ENCODE measurements around the gene DESI2.
A peak's percentile ranks its signal among the peaks of the same experiment; 100 is the strongest.
"Not testable (repeated sequence)": the region's sequence is repeated elsewhere in the genome, so short reads cannot be mapped to it uniquely, and the experiment has no call there.

DESI2 gene

DNA sequence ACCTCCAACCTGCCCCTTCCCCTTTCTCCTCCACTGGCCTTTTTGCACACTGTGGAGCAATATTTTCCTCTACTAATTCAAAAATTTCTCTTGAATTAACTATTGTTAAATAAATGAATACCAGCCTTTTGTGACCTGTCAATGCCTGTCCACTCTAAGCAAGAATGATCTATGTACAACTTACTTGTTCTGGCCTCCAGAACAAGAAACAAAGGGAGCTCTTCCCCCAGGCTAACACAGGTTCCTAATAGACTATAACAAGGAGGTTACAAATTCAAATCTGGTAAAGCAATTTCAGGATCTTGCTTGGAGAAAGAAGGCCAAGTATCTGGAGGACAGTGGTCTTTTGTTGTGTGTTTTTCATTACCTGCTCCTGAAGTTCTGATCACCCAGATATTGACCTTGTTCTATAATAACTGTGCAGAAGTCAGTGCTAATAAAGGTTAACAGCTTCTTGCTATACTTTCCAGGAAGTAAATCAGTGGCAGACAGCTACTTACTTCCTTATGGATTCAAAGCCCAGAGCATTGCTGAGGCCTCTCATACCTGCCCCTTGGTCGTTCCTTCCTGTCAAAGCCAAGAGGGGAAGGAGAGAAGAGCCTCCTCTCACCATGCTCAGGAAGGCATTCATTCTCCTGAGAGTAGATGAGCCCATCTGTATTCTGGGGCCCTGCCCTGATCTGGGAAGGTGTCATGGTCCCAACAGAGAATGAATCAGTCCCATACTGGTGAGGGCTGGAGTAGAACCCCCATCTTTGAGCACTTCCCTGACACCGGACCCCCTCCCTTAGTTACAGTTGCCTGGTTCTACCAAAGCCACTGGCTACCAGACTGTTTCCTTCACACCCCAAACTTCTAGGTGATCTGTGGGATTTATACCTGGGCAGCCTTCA lies 56.8 kb downstream of the DESI2 start:
- no peak for DNase-seq

GRCh38 chr1:244710474-244711062 lies 57.6 kb downstream of the DESI2 start:
- no peak for DNase-seq

GRCh38 chr1:244712669-244713068 lies 59.7 kb downstream of the DESI2 start:
- no peak for DNase-seq

DNA sequence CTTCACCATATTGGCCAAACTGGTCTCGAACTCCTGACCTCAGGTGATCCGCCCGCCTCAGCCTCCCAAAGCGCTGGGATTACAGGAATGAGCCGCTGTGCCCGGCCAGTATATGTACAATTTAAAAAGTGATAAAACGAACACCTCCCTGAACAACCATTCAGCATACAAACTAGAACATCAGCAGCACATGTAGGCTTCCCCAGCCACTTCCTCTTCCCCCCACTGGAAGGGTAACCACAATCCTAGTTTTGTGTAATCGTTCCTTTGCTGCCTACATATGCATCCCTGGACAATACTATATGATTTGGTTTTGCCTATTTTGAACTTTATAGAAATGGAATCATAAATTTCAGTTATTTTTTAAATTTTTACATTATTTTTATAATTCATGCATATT lies 60.4 kb downstream of the DESI2 start:
- DNase-seq: no peak

- DNase-seq: no peak
Measured at GRCh38 chr1:244727871-244728474, 75.0 kb downstream of the DESI2 start.

GRCh38 chr1:244730153-244730933 lies 77.4 kb downstream of the DESI2 start:
- no peak for DNase-seq

GRCh38 chr1:244730934-244731434 lies 78.1 kb downstream of the DESI2 start:
- DNase-seq: no peak

- no peak for DNase-seq
Measured at GRCh38 chr1:244731651-244732050, 78.7 kb downstream of the DESI2 start.

GRCh38 chr1:244732851-244733450 lies 80.0 kb downstream of the DESI2 start:
- DNase-seq: no peak

DNA sequence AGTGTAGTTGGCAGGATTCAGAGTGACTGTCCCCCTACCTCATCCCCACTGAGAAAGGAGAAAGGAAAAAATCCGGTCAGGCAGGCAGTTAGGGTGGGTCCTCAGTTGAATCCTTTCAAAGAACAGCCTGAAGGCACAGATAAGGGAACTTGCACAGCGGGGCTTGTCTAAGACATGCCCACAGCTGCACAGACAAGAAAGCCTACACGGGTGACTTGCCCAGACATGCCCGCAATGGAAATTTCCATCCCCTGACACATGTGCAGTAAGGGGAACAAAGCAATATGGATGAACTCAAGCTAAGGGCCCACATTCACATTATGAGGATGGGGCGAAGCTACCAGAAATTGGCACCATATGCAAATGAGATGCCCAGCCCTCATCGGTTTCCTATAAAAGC lies 82.5 kb downstream of the DESI2 start:
- peak; percentile 50 for DNase-seq

- no peak for DNase-seq
Measured at GRCh38 chr1:244735876-244736561, 83.1 kb downstream of the DESI2 start.

GRCh38 chr1:244739140-244739539 lies 86.2 kb downstream of the DESI2 start:
- not testable (repeated sequence) for DNase-seq

DNA sequence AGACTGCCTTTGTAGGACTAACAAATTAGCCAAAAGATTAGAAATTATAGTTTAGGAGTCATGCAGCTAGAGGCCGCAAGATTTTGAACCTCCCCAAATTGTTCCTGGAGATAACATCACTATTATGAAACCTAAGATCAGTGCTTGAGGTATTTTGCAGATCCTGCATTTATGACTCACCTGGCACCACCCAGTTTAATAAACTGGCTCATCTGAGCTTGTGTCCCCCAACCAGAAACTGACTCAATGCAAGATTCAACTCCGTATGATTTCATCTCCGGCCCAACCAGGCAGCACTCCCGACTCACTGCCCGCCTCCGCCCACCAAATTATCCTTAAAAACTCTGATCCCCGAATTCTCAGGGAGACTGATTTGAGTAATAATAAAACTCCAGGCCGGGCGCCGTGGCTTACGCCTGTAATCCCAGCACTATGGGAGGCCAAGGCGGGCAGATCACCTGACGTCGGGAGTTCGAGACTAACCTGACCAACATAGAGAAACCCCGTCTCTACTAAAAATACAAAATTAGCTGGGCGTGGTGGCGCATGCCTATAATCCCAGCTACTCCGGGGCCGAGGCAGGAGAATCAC lies 87.2 kb downstream of the DESI2 start:
- not testable (repeated sequence) for DNase-seq

DNA sequence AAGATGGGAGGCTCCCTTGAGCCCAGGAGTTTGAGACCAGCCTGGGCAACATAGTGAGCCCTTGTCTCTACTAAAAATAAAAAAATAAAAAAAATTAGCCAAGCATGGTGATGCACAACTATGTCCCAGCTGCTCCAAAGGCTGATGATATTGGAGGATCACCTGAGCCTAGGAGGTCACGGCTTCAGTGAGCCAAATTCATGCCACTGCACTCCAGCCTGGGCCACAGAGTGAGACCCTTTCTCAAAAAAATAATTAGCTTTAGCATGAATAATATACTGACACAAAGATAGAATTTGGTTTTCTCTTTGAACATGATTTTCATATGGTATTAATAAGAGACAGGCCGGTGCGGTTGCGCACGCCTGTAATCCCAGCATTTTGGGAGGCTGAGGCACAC lies 88.8 kb downstream of the DESI2 start:
- no peak for DNase-seq

DNA sequence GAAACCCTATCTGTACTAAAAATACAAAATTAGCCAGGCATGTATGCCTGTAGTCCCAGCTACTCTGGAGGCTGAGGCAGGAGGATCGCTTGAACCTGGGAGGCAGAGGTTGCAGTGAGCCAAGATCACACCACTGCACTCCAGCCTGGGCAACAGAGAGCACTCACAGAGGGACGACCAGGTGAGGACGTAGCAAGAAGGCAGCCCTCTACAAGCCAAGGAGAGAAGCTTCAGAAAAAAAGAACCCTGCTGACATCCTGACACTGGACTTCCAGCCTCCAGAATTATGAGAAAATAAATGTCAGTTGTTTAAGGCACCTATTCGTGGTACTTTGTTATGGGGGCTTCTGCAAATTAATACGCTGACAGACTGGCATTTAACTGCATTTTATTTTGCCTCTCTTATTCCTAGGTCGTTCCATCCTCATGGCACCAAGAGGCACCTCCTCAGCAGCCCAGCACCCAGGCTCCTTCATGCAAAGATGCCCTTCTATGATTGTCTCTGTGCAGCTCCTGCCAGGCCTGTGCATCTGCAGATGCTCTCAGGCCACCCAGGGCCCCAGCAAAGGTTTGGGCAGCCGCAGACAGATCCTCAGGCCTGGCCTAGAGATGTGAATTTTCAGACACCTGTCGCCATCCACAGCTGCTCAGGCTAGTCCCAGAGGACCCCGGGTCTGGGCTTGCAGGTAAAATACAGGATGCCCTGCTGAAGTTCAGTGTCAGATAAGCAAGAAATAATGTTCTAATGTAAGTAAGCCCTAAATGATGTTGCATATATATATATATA lies 96.5 kb downstream of the DESI2 start:
- DNase-seq: peak; percentile 58

DNA sequence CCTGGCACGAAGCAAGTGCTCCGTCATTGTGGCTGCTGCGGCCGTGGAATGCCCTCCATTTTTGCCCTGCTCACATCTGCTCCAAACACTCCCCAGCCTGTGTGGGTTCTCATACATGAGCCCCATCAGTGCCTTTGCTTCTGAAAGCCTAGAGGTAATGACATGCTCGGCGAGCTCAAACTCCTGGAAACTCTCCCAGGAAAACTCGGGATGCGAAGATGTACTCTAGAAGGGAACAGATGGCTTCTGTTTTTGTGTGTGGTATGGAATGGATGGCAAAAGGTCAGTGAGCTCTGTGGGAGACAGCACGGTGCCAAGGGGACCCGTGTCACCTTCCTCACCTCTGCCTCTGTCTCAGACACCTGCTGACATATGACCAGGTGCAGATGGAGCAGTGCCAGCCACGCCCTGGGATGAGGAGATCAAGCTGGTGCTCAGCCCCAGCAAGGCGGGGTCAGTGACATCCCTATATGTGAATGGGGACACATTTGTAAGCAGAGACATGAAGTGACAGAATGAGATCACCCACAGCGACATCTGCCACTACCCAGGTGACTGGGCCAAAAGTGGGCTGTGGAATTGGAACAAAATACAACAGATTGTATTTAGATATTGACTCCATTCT lies 98.5 kb downstream of the DESI2 start:
- DNase-seq: peak; percentile 90

DNA sequence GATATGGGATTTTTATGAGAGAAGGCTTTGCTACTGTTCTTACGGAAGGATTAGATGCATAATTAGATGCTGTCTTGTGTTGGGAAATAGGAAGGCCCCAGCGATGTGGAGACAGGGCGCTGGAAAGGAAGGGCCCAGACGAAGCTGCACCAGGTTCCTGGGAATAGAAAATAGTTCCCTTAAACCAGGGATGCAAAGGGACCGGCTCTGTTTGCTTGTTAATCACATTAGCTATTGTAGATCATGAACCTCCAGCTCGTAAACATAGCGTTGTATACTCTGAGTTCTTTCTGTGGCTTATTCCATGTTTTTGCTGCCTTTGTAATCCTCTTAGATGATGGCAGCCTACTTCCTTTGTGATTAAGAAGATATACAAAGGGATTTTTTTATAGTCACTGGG lies 102.7 kb downstream of the DESI2 start:
- DNase-seq: no peak

GRCh38 chr1:244757091-244757939 lies 104.4 kb downstream of the DESI2 start:
- no peak for DNase-seq

Measured in NCI-H2171 (cell line).